Right kidney (tissue), 1 donor: Measurements from ENCODE around the gene RNU1-2.
"Not testable (repeated sequence)": the region's sequence is repeated elsewhere in the genome, so short reads cannot be mapped to it uniquely, and the experiment has no call there.

Experiments used
- DNase-seq: peaks from one replicate; pipeline ENCODE4 v3.0.0-alpha.2; 2016

Gene RNU1-2

DNA sequence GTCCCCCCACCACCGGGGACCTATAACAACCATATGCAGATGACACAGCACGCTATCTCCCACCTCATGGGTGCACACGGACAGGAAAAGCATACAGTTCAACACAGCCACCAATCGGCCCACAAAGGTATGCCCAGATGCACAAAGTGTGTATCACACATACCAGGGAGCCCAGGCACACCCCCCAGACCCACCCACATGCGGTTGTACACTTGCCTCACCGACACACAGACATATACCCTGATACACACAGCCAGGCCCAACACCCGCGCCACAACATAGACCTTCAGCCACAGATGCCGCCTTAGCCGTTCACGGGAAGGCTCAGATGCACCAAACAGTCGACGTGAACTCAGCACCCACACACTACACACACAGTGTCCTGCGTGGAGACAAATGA is 31.5 kb downstream of the RNU1-2 start:
- no peak for DNase-seq

DNA sequence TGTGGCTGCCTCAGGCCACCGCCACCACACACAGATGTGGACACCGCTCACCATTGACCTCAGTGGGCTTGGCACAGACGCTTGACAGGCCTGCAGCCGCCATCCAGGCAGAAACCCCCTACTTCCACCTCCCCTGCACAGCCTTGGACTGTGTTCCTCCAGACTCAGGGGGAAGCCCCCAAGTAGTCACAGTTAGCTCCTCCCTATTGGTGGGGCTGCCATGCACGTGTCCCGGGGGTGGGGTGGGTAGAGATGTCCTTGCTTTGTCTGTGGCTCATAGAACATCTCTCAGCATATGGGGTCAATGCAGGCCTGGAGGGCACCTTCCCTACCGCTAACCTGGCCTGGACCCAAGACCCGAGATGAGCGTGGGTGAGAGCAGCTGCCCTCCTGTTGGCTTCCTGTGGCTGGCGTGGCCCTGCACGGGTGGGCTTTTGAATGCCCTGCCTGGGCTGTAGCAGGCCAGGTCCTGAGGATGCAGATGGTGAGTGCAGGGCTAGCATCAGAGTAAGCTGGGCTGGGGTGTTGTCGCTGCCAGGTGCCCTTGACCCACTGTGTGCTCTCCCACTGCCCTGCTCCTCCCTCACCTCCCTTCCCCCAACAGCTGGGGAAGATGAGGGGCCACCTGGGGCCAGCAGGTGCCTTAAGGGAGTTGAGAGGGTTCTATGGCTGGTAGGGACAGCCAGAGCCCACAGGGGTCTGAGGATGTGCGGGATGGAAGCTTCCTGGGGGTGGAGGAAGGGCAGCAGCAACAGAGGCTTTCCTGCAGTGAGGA is 32.1 kb downstream of the RNU1-2 start:
- no peak for DNase-seq

DNA sequence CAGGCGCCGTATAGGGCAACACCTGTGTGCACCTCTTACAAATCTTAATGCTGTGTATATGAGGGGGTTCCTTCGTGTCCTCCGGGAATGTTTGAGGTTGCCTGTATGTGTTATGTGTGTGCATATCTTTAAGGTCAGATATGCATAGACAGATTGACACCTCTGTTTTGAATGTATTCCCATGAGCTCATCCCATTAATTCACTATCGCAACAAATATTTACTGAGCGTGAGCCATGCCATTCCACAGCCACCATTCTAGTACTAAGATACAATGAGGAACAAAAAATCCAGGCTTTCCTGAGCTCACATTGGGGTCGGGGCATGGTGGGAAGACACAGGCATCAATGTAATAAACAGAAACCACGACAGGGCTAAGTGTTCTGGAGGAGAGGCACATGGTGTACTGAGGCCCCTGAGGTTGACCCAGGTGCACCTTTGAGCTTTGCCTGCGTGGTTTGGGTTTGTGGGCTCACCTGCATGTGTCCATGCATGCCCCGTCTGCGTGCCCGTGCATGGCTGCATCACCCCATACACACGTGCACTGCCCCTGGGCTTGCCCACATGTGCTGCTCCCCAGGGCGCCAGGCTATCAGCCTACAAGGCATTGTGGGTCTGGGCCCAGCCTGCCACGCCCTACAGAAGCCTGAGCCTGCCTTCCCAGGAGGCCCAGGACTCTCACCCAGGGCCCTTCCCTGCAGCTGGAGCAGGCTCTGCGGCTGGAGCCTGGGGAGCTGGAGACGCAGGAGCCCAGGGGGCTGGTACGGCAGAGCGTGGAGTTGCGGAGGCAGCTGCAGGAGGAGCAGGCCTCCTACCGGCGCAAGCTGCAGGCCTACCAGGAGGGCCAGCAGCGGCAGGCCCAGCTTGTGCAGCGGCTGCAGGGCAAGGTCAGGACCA is 33.6 kb downstream of the RNU1-2 start:
- DNase-seq: not testable (repeated sequence)

DNA sequence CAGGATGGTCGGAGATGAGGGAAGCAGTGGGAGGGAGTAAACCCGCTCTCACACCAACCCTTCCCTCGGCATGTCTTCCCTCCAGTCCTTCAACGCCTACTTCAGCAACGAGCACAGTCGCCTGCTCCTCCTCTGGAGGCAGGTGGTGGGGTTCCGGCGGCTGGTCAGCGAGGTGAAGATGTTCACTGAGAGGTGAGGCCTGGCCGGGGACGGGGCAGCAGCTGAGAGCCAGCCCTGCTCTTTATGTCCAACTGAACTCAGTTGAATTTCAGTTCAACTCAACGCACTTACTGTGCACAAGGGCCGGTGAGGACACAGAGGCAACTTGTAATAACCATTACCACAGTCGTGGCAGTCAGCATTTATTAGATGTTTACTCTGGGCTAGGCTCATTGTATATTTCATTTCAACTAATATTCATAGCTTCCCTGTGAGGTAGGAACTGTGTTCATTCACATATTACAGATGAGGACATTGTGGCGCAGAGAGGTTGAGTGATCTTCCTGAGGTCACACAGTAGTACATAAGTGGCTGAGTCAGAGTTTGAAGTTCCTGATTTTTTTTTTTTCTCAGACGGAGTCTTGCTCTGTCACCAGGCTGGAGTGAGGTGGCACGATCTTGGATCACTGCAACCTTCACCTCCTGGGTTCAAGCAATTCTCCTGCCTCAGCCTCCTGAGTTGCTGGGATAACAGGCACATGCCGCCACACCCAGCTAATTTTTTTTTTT is 35.6 kb downstream of the RNU1-2 start:
- not testable (repeated sequence) for DNase-seq

DNA sequence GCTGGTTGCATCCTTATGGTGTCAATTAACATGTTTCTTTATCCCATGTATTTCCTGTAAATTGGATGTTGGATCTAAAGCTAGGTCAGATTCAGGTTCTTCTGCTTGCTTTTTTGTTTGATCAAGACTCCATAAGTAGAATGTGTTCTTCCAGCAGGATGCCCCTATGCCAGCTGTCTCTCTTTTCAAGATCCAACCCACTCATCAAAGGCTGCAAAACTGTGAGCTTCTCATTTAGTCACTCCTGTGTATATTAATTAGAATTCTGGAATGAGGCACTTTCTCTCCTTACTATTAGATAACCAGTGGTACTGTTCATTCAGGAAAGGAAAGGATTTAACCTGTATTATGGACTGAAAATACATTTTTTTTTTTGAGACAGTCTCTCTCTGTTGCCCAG is 38.2 kb downstream of the RNU1-2 start:
- DNase-seq: not testable (repeated sequence)

DNA sequence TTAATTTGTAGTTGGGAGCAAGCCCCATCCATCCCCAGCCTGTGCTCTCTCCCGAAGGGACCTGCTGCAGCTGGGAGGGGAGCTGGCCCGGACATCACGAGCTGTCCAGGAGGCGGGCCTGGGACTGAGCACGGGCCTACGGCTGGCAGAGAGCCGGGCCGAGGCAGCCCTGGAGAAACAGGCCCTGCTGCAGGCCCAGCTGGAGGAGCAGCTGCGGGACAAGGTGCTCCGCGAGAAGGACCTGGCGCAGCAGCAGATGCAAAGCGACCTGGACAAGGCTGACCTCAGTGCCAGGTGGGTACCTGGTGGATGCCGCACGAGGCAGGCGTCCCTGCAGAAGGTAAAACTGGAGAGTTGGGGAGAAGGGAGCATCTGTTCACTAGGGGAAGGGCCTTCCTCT is 40.8 kb downstream of the RNU1-2 start:
- not testable (repeated sequence) for DNase-seq

DNA sequence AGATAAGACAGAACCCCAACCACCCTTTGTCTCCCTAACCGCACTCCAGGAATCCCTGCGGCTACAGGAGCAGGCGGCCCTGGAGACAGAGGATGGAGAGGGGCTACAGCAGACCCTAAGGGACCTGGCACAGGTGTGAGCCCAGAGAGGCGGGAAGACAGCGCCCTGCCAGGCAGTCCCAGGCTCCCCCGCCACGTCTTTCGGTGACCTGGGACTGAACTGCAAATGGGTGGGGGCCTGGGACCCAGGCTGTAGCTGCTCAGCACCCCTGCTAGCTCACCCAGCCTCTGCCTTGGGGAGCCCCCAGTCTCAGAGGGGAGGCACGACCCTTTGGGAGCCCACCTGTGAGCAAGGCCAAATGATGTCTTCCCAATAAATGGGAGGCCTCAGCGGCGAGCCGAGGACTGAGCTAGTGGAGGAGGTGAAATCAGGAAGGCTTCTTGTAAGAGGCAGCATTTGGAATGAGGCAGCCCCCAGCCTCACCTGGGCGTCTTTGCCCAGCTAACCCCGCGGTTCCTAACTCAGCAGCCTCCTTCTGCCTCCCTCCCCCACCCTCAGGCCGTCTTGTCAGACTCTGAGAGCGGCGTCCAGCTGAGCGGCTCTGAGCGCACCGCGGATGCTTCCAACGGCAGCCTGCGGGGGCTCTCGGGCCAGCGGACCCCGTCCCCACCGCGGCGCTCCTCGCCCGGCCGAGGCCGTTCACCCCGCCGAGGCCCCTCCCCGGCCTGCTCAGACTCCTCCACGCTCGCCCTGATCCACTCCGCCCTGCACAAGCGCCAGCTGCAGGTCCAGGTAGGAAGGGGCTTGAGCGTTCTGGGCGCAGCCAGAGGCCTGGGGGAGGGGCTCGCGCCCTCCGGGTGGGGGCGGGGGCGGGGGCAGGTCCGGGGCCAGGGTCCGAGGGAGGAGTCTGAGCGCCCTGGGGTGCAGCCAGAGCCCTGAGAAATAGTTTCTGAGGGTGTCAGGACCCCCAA is 42.9 kb downstream of the RNU1-2 start:
- DNase-seq: no peak

DNA sequence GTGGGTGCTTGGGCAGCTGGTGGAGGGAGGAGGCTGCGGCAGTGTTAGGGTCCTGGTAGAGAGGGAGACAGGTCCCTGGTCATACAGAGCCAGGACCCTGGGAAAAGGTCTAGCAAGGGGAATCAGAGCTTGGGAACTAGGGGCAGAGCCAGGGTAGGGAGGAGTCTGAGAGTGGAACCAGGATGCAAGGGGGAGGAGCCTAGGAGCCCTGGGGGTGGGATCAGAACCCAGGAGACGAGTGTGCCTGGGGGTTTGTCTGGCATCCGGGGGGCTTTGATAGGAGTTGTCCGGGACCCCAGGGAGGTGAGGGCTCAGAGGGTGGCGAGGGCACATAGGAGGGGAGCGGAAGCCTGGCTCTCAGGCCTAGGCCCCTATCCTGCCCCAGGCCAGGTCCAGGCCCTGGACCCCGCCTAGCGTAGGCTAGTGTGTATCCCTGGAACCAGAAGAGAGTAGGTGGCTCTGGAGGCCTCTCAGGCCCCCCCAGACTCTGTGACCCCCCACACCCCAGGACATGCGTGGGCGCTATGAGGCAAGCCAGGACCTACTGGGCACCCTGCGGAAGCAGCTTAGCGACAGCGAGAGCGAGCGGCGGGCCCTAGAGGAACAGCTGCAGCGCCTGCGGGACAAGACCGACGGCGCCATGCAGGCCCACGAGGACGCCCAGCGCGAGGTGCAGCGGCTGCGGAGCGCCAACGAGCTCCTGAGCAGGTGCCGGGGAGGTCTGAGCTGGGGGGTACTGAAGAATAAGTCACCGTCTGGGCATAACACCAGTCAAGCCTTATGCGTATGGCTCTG is 43.8 kb downstream of the RNU1-2 start:
- not testable (repeated sequence) for DNase-seq

DNA sequence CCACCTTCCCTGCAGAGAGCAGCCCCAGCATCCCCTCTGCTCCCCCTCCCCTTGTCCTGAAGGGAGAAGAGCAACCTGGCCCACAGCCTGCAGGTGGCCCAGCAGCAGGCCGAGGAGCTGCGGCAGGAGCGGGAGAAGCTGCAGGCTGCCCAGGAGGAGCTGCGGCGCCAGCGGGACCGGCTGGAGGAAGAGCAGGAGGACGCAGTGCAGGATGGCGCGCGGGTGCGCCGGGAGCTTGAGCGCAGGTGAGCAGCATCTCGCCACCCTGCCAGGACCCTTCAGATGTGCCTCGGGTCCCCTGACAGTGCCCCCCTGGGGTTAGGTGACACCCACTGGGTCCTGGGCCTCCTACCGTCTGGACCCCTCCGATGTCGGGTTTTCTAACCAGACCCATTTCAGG is 48.3 kb downstream of the RNU1-2 start:
- no peak for DNase-seq

DNA sequence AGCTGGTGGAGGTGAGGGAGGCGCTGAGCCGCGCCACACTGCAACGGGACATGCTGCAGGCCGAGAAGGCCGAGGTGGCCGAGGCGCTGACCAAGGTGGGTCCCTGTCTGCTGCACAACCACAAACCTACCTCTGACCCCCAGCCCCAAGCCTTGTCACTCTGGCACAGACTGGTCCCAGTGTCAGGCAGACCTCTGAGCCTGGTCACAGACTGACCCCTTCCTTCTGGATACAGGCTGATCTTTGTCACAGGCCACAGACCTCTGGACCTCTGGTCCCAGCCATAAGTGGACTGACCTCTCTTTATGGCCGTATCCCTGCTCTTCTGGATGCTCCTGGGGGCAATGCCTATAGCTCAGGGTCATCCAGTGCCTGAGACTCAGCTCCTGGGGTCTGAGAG is 49.7 kb downstream of the RNU1-2 start:
- DNase-seq: not testable (repeated sequence)
